ENCODE results near the gene TLE4.

DNA sequence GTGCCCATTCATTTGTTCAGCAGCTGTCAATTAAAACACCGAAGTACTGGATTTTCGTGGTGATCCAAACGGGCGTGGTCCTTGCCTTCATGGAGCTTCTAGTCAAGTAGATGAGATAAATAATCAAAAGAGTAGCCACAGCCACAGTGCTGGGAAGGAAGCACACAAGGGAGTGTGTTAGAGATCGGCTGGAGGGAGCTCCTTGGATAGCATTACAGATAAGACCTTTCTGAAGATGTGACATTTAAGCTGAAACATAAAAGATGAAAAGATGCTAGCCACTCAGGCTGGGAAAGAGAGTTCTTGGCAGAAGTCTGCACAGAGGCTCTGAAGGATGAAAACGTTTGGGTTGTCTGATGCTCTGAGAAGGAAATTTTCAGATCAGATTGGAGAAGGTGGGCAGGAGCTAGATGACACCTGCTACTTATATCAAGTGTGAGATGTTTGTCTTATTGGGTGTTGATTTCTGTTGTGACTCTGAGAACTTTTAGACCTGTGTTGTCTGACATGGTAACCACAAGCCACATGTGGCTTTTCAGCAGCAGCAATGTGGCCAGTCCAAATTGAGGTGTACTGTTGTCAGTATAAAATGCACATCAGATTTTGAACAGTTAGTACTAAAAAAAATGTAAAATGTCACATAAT lies 123.9 kb downstream of the TLE4 start:
- TF ChIP-seq CTCF (conservative IDR thresholded peaks at IDR 0.05 in 1 of 2, IDR thresholded peaks at IDR 0.05 in 1 of 2; ENCODE audit: extremely low read depth in 1 of 2, insufficient read depth in 1 of 2, low read depth in 1 of 2, low read length in 2 of 2): no peak
- no peak for TF ChIP-seq EZH2 (IDR thresholded peaks at IDR 0.05; ENCODE audit: borderline replicate concordance, low read length)
